GM12801 (cell line): ENCODE results near the gene SIM2.

Source experiments
- TF ChIP-seq, protein P1 (sequence below): IDR thresholded peaks from one replicate; pipeline ENCODE4 v1.5.1; 2011; ENCODE audit warnings: control low read depth; ENCODE audit not compliant: insufficient read length; ENCODE audit errors: extremely low read depth

The SIM2 gene

GRCh38 chr21:36713746-36714145 lies 14.8 kb downstream of the SIM2 start:
- TF ChIP-seq, protein P1, sequence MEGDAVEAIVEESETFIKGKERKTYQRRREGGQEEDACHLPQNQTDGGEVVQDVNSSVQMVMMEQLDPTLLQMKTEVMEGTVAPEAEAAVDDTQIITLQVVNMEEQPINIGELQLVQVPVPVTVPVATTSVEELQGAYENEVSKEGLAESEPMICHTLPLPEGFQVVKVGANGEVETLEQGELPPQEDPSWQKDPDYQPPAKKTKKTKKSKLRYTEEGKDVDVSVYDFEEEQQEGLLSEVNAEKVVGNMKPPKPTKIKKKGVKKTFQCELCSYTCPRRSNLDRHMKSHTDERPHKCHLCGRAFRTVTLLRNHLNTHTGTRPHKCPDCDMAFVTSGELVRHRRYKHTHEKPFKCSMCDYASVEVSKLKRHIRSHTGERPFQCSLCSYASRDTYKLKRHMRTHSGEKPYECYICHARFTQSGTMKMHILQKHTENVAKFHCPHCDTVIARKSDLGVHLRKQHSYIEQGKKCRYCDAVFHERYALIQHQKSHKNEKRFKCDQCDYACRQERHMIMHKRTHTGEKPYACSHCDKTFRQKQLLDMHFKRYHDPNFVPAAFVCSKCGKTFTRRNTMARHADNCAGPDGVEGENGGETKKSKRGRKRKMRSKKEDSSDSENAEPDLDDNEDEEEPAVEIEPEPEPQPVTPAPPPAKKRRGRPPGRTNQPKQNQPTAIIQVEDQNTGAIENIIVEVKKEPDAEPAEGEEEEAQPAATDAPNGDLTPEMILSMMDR = no peak

DNA sequence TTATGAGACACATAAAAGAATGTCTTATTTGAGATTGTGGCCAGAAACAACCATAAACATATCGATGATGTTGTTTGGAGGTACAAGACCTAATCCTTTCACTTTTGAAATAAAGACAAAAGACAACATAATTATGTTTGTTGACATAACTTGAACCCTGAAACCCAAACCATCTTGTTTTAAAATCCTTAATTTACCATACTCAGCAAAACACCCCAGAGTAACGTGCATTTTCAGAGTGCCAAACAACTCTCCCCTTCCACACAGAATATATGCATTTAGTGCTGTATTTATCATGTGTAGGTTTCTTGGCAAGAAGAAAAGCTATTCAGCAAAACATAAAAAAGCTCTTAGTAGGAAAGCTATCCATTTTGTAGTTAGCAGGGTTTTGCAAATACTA lies 17.5 kb downstream of the SIM2 start:
- TF ChIP-seq, protein P1 = no peak

DNA sequence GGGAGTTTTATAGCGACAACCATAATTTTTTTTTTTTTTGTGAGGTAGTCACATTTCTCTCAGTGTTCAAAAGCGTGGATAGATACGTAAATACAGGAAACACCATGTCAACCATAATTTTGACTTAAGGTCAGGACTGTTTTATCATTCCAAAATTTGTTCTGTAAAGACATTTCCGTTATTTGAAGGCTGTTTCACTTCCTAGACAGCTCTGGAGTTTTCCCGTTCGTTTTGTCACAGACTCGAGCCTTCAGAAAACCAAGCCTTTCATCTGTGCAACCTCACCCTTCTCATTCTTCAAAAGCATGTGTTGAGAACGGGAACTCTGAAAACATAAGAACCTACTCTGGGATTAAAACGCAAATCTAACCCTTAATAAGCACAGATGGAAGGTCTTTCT lies 17.9 kb downstream of the SIM2 start:
- TF ChIP-seq, protein P1 = no peak

- TF ChIP-seq, protein P1 = no peak
Measured at GRCh38 chr21:36717976-36718375, 19.1 kb downstream of the SIM2 start.

DNA sequence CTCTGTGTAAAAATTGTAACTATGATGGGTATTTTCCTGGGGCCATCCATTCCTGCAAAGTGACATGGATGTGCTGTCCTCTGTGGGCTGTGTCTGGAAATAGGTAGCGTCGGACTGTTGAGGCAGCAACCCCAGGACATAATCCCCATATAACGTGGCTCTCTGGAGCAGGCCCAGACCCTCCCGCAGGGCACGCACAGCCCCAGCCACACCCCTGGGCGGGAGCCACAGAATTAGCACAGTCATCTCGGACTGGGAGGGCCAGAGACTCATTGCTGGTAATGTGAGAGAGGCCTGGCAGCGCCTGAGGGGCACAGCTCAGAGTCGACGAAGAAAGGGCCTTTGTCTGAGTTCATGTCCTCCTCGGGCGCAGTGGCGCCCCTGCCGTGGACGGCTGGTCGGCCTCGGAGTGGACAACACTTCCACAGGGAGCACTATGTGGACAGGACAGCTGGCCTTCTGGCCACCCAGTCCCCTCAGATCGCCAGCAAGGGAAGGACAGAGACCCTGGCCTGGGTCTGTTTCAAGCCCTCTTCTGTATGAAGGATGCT lies 20.1 kb downstream of the SIM2 start:
- TF ChIP-seq, protein P1 = no peak

GRCh38 chr21:36719614-36720013 lies 20.7 kb downstream of the SIM2 start:
- TF ChIP-seq, protein P1 = no peak

DNA sequence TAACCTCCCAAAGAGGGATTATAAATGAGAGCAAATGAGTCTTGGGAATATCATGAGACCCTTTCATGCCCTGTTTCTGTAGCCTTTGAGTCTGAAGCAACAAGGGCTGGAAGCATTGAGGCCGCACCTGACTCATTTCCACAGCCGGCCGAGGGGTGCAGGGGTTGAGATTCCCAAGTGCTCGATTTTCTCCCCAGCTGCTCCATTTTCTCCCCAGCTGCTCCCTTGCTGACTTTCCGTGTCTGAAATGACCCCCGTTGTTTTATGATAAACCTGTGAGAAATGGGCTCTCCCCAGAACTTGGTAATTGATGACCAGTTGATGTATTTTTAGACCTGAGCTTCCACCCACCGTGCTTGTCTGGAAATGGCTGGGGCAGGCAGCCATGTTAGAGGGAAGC lies 22.9 kb downstream of the SIM2 start:
- TF ChIP-seq, protein P1 = no peak
